GM04504 (cell line): ENCODE results near the gene PARD3B.

Experiments
- DNase-seq: peaks from one replicate; pipeline ENCODE4 v3.0.0-alpha.2; 2012; ENCODE audit warnings: low read depth

PARD3B gene

GRCh38 chr2:205566606-205567168 lies 1021.4 kb downstream of the PARD3B start:
- no peak for DNase-seq

DNA sequence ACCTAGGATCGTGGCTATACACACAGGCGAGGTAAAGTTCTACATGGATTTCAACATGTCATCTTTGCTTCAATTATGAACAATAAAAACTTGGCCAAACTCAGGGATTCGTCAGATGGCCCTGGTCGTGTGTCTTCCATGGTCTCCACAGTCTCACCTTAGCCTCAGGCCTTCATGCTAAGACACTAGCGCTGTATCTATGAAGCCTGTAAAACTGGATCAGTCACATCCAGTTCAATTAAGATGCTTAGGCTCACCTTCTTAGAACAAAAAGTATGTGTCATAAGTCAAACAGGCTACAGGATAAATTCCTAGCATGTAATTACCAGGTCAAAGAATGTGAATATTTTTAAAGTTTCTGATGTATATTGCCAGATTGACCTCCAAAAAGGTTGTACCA lies 1023.3 kb downstream of the PARD3B start:
- no peak for DNase-seq

DNA sequence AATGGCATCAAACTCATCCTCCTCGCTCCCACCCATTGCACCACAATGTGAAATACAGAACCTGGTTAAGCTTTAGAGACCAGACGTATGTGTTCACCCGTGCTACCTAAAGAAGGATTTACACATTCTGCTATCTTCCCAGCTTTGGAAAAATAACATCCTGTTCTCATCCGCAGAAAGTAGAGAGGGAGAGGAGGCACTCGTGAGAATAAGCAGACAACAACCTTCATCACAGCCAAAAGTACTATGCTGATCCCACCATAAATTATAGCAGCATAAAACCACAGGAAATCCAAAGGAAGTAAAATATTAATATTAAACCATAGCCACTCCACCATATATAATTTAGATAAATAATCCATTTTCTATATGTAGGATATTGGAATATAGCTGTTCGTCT lies 1025.4 kb downstream of the PARD3B start:
- no peak for DNase-seq

- no peak for DNase-seq
Measured at GRCh38 chr2:205571360-205571959, 1026.2 kb downstream of the PARD3B start.

- peak; percentile 24 for DNase-seq
Measured at GRCh38 chr2:205574001-205574400, 1028.7 kb downstream of the PARD3B start.

GRCh38 chr2:205579335-205579734 lies 1034.1 kb downstream of the PARD3B start:
- DNase-seq = no peak

GRCh38 chr2:205580212-205580987 lies 1035.1 kb downstream of the PARD3B start:
- DNase-seq = peak; percentile 14

GRCh38 chr2:205582366-205582765 lies 1037.1 kb downstream of the PARD3B start:
- DNase-seq = no peak

GRCh38 chr2:205585449-205586383 lies 1040.4 kb downstream of the PARD3B start:
- DNase-seq = no peak

- no peak for DNase-seq
Measured at GRCh38 chr2:205586626-205587025, 1041.4 kb downstream of the PARD3B start.

- no peak for DNase-seq
Measured at GRCh38 chr2:205589479-205589878, 1044.2 kb downstream of the PARD3B start.

- DNase-seq = peak; percentile 30
Measured at GRCh38 chr2:205590759-205591158, 1045.5 kb downstream of the PARD3B start.

DNA sequence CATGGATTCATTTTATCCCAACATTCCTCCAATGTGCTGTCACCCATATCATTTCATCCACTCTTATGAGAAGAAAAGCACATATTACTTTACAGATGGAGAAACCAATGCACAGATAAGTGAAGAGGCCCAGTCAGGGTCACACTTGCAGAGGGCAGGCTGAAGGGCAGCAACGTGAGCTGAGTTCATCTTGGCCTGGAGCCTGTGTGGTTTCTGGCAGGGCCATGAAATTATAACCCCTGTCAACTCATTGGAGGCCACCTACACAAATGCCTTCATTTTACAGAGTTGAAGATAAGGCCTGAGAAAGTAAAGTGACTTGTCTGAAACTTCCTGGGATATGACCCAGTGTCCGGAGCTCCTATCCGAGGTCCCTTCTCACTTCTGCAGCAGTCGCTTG lies 1048.6 kb downstream of the PARD3B start:
- no peak for DNase-seq

- DNase-seq = no peak
Measured at GRCh38 chr2:205596581-205596980, 1051.3 kb downstream of the PARD3B start.

DNA sequence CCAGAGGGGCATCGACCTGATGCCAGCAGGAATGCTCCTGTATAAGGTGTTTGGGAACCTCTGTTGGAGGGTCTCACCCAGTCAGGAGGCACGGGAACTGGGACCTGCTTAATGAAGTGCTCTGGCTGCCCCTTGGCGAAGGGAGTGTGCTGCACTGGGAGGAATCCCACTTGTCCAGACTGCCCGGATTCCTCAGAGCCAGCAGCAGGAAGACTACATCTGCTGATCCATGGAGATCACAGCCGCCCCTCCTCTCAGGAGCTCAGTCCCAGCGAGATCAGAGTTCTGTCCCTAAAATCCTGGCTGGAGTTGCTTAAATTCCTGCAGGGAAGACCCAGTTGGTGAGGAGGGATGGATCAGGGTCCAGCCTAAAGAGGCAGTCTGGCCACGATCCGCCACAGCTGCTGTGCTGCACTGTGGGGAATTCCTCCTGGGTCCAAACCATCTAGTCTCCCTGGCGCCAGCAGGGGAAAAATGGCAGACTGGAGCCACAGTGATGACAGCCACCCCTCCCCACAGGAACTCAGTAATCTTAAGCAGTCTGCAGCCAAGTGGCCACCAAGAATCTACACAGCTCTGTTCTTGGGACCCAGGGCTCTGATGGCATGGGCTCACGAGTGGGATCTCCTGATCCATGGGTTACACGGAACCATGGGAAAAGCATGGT lies 1060.5 kb downstream of the PARD3B start:
- no peak for DNase-seq

DNA sequence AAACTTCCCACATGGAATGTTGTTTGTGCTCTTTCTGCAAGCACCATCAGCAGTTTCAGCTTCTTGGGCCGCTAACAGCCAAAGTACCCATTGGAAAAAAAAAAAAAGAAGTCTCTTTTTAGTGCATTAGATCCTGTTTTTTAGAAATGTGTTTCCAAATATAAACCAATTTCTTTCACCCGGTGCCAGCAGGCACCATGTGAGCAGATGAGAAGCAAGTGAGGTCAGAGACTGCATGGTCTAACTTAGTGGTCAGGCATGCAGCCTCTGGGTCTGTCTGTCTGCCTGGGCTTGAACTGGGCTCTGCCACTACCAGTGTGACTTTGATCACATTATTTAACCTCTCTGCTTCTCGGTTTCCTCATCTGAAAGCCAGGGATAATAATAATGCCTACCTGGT lies 1061.9 kb downstream of the PARD3B start:
- no peak for DNase-seq

DNA sequence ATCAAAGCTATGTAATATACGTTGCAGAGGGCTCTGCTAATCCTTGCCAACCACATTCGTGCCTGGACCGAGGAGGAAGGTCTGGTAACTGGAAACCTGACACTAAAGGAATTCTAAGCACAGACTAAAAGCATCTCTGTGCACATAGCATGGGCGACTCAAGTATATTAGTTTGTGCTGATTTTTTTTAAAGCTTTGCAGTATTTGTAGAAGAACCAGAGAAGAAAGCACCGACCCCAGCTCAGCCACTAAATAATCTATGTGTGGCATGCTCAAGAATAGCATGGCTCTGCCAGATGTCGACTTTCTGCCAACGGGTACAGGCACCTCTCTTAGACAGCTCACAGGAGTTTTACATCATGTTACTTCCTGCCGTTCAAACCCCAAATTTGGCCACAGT lies 1063.8 kb downstream of the PARD3B start:
- no peak for DNase-seq

GRCh38 chr2:205610437-205610836 lies 1065.2 kb downstream of the PARD3B start:
- DNase-seq = no peak

- DNase-seq = no peak
Measured at GRCh38 chr2:205612636-205613035, 1067.4 kb downstream of the PARD3B start.

DNA sequence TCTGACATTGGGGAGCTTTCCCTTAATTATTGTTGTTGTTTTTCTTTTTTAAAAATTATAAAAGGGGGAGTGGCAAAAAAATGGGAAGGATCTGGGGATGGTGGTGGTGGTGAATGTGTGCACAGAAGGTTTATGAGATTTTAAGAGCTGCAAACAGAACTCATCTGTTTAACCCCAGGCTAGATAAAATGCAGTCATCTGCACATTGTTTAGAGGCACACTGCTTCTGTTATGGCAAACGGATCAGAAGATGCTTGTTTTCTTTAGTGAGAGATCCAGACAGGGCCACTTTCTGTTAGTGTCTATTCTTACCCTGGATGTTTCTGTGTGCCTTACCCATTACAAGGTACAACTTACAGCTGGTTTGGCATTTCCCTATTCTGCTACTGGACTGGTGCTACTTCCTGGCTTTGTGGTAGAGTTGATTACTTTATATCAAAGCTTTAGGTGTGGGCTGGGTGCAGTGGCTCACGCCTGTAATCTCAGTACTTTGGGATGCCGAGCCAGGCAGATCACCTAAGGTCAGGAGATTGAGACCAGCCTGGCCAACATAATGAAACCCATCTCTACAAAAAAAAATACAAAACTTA lies 1068.8 kb downstream of the PARD3B start:
- no peak for DNase-seq

- DNase-seq = no peak
Measured at GRCh38 chr2:205614965-205615364, 1069.7 kb downstream of the PARD3B start.
